ENCODE results near the gene SRI. TPM values are rescaled to one million over a fixed set of nuclear protein-coding genes. Genes with fewer than 3 reads are reported as not detected.
"Not testable (repeated sequence)": the region's sequence is repeated elsewhere in the genome, so short reads cannot be mapped to it uniquely, and the experiment has no call there.

Gene SRI
- total and polyA plus RNA-seq, 7 experiments from 2014 or later: 39.9 to 209 (median 66.4) TPM

- POLR2A ChIA-PET; DNase-seq; H3K4me3 ChIP-seq (ENCODE audit: low read length); CTCF ChIA-PET; intact Hi-C loops (cut with micrococcal nuclease); ATAC-seq; H3K36me3 ChIP-seq (ENCODE audit: control insufficient read depth in 2 of 3, insufficient read depth in 3 of 3, low read length in 3 of 3); H3K9me3 ChIP-seq (ENCODE audit: control insufficient read depth in 2 of 3, low read length in 3 of 3); H3K27me3 ChIP-seq (ENCODE audit: control insufficient read depth in 2 of 2, insufficient read depth in 2 of 2, low read length in 2 of 2); H3K27me3 Mint-ChIP-seq; H3K27ac ChIP-seq (ENCODE audit: low read depth, low read length); H3K4me1 Mint-ChIP-seq; H3K4me3 Mint-ChIP-seq; H3K27ac Mint-ChIP-seq; H3K4me1 ChIP-seq (ENCODE audit: control insufficient read depth in 2 of 2, insufficient read depth in 2 of 2, low read length in 2 of 2): not testable (repeated sequence)
- Mint-ChIP-seq H3K36me3 (peaks cover 0 to 46% (median 32%) of the 10 kb centered on the region in 5 donors), H3K9me3 (peaks cover 10 to 36% (median 16%) of the 10 kb centered on the region in 11 donors)
Measured at GRCh38 chr7:88159741-88160140, 60.1 kb downstream of the SRI start.

- Mint-ChIP-seq H3K27ac (no peak overlapping the region), H3K36me3 (peaks cover 0 to 64% (median 46%) of the 10 kb centered on the region in 5 donors), H3K9me3 (peaks cover 8 to 36% (median 16%) of the 10 kb centered on the region in 11 donors), H3K27me3 (no peaks in the 10 kb centered on the region), H3K4me3 (no peak overlapping the region), H3K4me1 (no peaks in the 10 kb centered on the region)
- no peaks in the 10 kb centered on the region for H3K9me3 ChIP-seq (ENCODE audit: control insufficient read depth in 2 of 3, low read length in 3 of 3)
- ATAC-seq (no peak), DNase-seq (no peak)
- no peak overlapping the region for H3K27ac ChIP-seq (ENCODE audit: low read depth, low read length)
- CTCF ChIA-PET: no interaction called here
- POLR2A ChIA-PET: no interaction called here
- no peaks in the 10 kb centered on the region for H3K27me3 ChIP-seq (ENCODE audit: control insufficient read depth in 2 of 2, insufficient read depth in 2 of 2, low read length in 2 of 2)
- intact Hi-C loops (cut with micrococcal nuclease): no loop called here
- no peaks in the 10 kb centered on the region for H3K36me3 ChIP-seq (ENCODE audit: control insufficient read depth in 2 of 3, insufficient read depth in 3 of 3, low read length in 3 of 3)
- no peaks in the 10 kb centered on the region for H3K4me1 ChIP-seq (ENCODE audit: control insufficient read depth in 2 of 2, insufficient read depth in 2 of 2, low read length in 2 of 2)
- H3K4me3 ChIP-seq (ENCODE audit: low read length): no peak overlapping the region
Measured at GRCh38 chr7:88156356-88156755, 63.5 kb downstream of the SRI start.

GRCh38 chr7:88155756-88156155, 64.1 kb downstream of the SRI start:
- H3K9me3 ChIP-seq (ENCODE audit: control insufficient read depth in 2 of 3, low read length in 3 of 3): no peaks in the 10 kb centered on the region

More at GRCh38 chr7:88155756-88156155, 64.1 kb downstream of the SRI start:
- ChIA-PET POLR2A (no interaction called here), CTCF (no interaction called here)
- no peak overlapping the region for H3K27ac ChIP-seq (ENCODE audit: low read depth, low read length)
- no peaks in the 10 kb centered on the region for H3K4me1 ChIP-seq (ENCODE audit: control insufficient read depth in 2 of 2, insufficient read depth in 2 of 2, low read length in 2 of 2)
- no peak overlapping the region for H3K27ac Mint-ChIP-seq
- no peak overlapping the region for H3K4me3 ChIP-seq (ENCODE audit: low read length)
- intact Hi-C loops (cut with micrococcal nuclease): no loop called here
- peaks cover 8 to 36% (median 16%) of the 10 kb centered on the region in 11 donors for H3K9me3 Mint-ChIP-seq
- H3K27me3 Mint-ChIP-seq: no peaks in the 10 kb centered on the region
- no peaks in the 10 kb centered on the region for H3K4me1 Mint-ChIP-seq
- H3K27me3 ChIP-seq (ENCODE audit: control insufficient read depth in 2 of 2, insufficient read depth in 2 of 2, low read length in 2 of 2): no peaks in the 10 kb centered on the region
- H3K36me3 Mint-ChIP-seq: peaks cover 0 to 70% (median 51%) of the 10 kb centered on the region in 5 donors
- no peaks in the 10 kb centered on the region for H3K36me3 ChIP-seq (ENCODE audit: control insufficient read depth in 2 of 3, insufficient read depth in 3 of 3, low read length in 3 of 3)
- ATAC-seq (no peak), DNase-seq (no peak)
- no peak overlapping the region for H3K4me3 Mint-ChIP-seq

Other genes with a start within 250 kb of the SRI start
- gene STEAP4, start 86.9 kb upstream of the SRI start, total RNA-seq: 1 to 10 TPM in 1 of 5 experiments, under 1 TPM in 1, not detected in 3; 0.45 to 6.2 TPM
- gene STEAP4, start 86.9 kb upstream of the SRI start, polyA plus RNA-seq: not detected